Subcutaneous adipose tissue (tissue), 4 donors: ENCODE measurements around the gene MRPS14. TPM values are rescaled to one million over a fixed set of nuclear protein-coding genes. Genes with fewer than 3 reads are reported as not detected.

Experiments used
- CTCF ChIP-seq: fragments of 450-650 bp; IDR thresholded peaks from one replicate; pipeline ENCODE4 v1.5.1; 2016; ENCODE audit warnings: low read depth, mild to moderate bottlenecking, control low read depth, antibody characterized with exemption, moderate library complexity
- total RNA-seq, 4 donors: library from RNA; depleted of rRNA; stranded (reverse); fragments of >200 nt; gene quantifications; one replicate each; pipeline ENCODE4 v1.1.0, GENCODE V29; 2016

MRPS14 gene
- total RNA-seq, 4 donors from 2014 or later: 16.2 to 32.9 (median 24.3) TPM

GRCh38 chr1:174991473-174991872, 31.8 kb downstream of the MRPS14 start:
- no peak for TF ChIP-seq CTCF

GRCh38 chr1:174990382-174990999, 32.7 kb downstream of the MRPS14 start:
- TF ChIP-seq CTCF: no peak

GRCh38 chr1:174989536-174990220, 33.5 kb downstream of the MRPS14 start:
- TF ChIP-seq CTCF: no peak

- TF ChIP-seq CTCF: no peak
Measured at GRCh38 chr1:174988986-174989385, 34.2 kb downstream of the MRPS14 start.

GRCh38 chr1:174988539-174988938, 34.7 kb downstream of the MRPS14 start:
- no peak for TF ChIP-seq CTCF

GRCh38 chr1:174984952-174985351, 38.3 kb downstream of the MRPS14 start:
- TF ChIP-seq CTCF: no peak

- TF ChIP-seq CTCF: no peak
Measured at GRCh38 chr1:174982971-174983689, 40.1 kb downstream of the MRPS14 start.
